ENCODE results near the gene PLA2G2C.
"Not testable (repeated sequence)": the region's sequence is repeated elsewhere in the genome, so short reads cannot be mapped to it uniquely, and the experiment has no call there.

Gene PLA2G2C

DNA sequence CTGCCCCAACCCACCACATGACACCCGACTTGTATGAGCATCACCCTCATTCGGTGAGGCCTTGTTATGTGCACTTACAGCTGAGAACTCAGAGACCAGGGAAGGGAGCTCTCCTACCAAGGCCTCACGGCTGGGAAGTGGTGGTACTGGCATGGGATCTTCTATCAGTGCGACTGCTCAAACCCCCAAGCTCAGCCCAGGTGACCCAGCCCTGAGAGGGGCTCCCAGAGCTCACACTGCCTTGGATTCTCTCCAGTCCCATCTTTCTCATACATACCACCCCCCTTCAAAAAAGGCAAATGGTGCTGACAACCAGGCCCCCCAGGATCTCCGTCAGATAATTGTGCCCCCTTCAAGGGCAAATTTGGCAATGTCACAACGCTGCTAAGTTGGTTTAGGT, 48.0 kb downstream of the PLA2G2C start:
- Histone ChIP-seq H3K4me1 (ENCODE audit: control insufficient read depth, low read depth, low read length) (no peaks in the 10 kb centered on the region), H3K79me2 (ENCODE audit: control insufficient read depth, insufficient read depth, low read length) (no peaks in the 10 kb centered on the region), H3K18ac (ENCODE audit: low read length) (no peak overlapping the region), H4K8ac (ENCODE audit: low read depth, low read length) (no peak overlapping the region), H2BK120ac (ENCODE audit: low read depth, low read length) (no peak overlapping the region), H2BK15ac (replicated peaks; ENCODE audit: low read depth) (no peak overlapping the region), H4K5ac (ENCODE audit: low read length) (no peak overlapping the region), H3K79me1 (ENCODE audit: low read length) (no peaks in the 10 kb centered on the region), H2AK5ac (ENCODE audit: low read length) (no peak overlapping the region), H3K27me3 (ENCODE audit: insufficient read depth, low read length, poor library complexity) (no peaks in the 10 kb centered on the region), H3K36me3 (ENCODE audit: control insufficient read depth, insufficient read depth, low read length) (no peaks in the 10 kb centered on the region), H3K4me3 (ENCODE audit: low read length) (no peak overlapping the region), H2BK5ac (ENCODE audit: low read length) (no peak overlapping the region), H3K9ac (ENCODE audit: low read length) (no peak overlapping the region), H3K4ac (ENCODE audit: low read depth, low read length) (no peak overlapping the region), H3K56ac (ENCODE audit: low read length) (no peak overlapping the region), H3K27ac (ENCODE audit: low read depth, low read length) (no peak overlapping the region), H3K4me2 (ENCODE audit: low read length) (no peak overlapping the region), H3K23ac (ENCODE audit: low read length) (no peak overlapping the region)
- no CpG with 5 or more reads among the region's 6 CpGs for WGBS (ENCODE audit: extremely low coverage, insufficient coverage, low lambda C conversion rate)
- DNase-seq: no peak

DNA sequence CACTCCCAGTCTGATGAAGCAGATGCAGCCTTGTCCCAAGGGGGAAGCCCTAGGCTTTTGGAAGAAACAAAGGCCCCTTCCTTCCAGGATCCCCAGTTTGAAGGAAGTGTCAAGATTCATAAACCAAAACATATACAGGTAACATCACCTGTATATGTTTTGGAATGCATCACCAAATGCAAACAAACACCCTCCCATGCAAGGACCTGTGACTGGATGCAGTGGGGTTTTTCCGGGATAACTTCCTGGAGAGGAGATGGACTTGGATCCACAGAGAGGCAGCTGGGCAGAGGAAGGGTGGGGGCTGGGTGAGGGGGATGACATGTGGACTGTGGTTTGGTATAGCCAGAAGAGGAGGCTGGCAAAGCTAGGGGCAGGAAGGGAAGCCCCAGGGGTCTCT, 48.7 kb downstream of the PLA2G2C start:
- no CpG with 5 or more reads among the region's 1 CpG for WGBS (ENCODE audit: extremely low coverage, insufficient coverage, low lambda C conversion rate)
- Histone ChIP-seq H3K79me1 (ENCODE audit: low read length) (no peaks in the 10 kb centered on the region), H2BK120ac (ENCODE audit: low read depth, low read length) (no peak overlapping the region), H2BK15ac (replicated peaks; ENCODE audit: low read depth) (no peak overlapping the region), H3K9ac (ENCODE audit: low read length) (no peak overlapping the region), H3K79me2 (ENCODE audit: control insufficient read depth, insufficient read depth, low read length) (no peaks in the 10 kb centered on the region), H3K27me3 (ENCODE audit: insufficient read depth, low read length, poor library complexity) (no peaks in the 10 kb centered on the region), H3K18ac (ENCODE audit: low read length) (no peak overlapping the region), H3K4me3 (ENCODE audit: low read length) (no peak overlapping the region), H3K27ac (ENCODE audit: low read depth, low read length) (no peak overlapping the region), H4K5ac (ENCODE audit: low read length) (no peak overlapping the region), H3K4ac (ENCODE audit: low read depth, low read length) (no peak overlapping the region), H3K36me3 (ENCODE audit: control insufficient read depth, insufficient read depth, low read length) (no peaks in the 10 kb centered on the region), H3K4me1 (ENCODE audit: control insufficient read depth, low read depth, low read length) (no peaks in the 10 kb centered on the region), H2AK5ac (ENCODE audit: low read length) (no peak overlapping the region), H2BK5ac (ENCODE audit: low read length) (no peak overlapping the region), H3K56ac (ENCODE audit: low read length) (no peak overlapping the region), H3K4me2 (ENCODE audit: low read length) (no peak overlapping the region), H3K23ac (ENCODE audit: low read length) (no peak overlapping the region), H4K8ac (ENCODE audit: low read depth, low read length) (no peak overlapping the region)
- DNase-seq: no peak

DNA sequence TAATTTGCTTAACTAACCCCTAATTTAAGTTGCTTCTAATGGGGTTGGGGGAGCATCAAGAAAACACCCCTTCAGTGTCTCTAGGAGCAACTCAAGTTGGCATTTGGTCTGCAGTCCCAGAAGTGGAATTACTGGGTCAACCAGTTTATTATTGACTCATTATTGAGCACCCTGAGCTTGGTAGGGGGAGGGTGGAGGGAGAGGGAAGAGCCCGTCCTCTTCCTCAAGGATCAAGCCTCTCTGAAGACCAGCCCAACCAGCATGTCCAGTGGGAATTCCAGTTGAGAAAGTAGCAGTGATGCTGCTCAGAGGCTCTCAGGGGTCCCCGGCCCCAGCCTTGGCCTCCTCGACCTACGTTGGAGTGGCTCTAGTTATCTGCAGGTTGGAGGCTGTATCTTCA, 49.3 kb downstream of the PLA2G2C start:
- H3K27ac ChIP-seq (ENCODE audit: low read depth, low read length): no peak overlapping the region
- no peak overlapping the region for H3K4ac ChIP-seq (ENCODE audit: low read depth, low read length)
- H3K36me3 ChIP-seq (ENCODE audit: control insufficient read depth, insufficient read depth, low read length): no peaks in the 10 kb centered on the region
- no peak overlapping the region for H4K8ac ChIP-seq (ENCODE audit: low read depth, low read length)
- H3K4me2 ChIP-seq (ENCODE audit: low read length): no peak overlapping the region
- no peak overlapping the region for H3K9ac ChIP-seq (ENCODE audit: low read length)
- no peak overlapping the region for H2BK5ac ChIP-seq (ENCODE audit: low read length)
- no peak overlapping the region for H3K18ac ChIP-seq (ENCODE audit: low read length)
- H2AK5ac ChIP-seq (ENCODE audit: low read length): no peak overlapping the region
- no peak for DNase-seq
- WGBS (ENCODE audit: extremely low coverage, insufficient coverage, low lambda C conversion rate): no CpG with 5 or more reads among the region's 4 CpGs
- H4K5ac ChIP-seq (ENCODE audit: low read length): no peak overlapping the region
- H3K4me3 ChIP-seq (ENCODE audit: low read length): no peak overlapping the region
- H2BK15ac ChIP-seq (replicated peaks; ENCODE audit: low read depth): no peak overlapping the region
- H3K4me1 ChIP-seq (ENCODE audit: control insufficient read depth, low read depth, low read length): no peaks in the 10 kb centered on the region
- no peak overlapping the region for H2BK120ac ChIP-seq (ENCODE audit: low read depth, low read length)
- no peaks in the 10 kb centered on the region for H3K79me2 ChIP-seq (ENCODE audit: control insufficient read depth, insufficient read depth, low read length)
- no peaks in the 10 kb centered on the region for H3K27me3 ChIP-seq (ENCODE audit: insufficient read depth, low read length, poor library complexity)
- no peaks in the 10 kb centered on the region for H3K79me1 ChIP-seq (ENCODE audit: low read length)
- H3K23ac ChIP-seq (ENCODE audit: low read length): no peak overlapping the region
- no peak overlapping the region for H3K56ac ChIP-seq (ENCODE audit: low read length)

GRCh38 chr1:20136249-20136648, 50.1 kb downstream of the PLA2G2C start:
- H3K18ac ChIP-seq (ENCODE audit: low read length): no peak overlapping the region
- no peak overlapping the region for H3K4ac ChIP-seq (ENCODE audit: low read depth, low read length)
- H3K27ac ChIP-seq (ENCODE audit: low read depth, low read length): no peak overlapping the region
- H3K27me3 ChIP-seq (ENCODE audit: insufficient read depth, low read length, poor library complexity): no peaks in the 10 kb centered on the region
- H3K4me1 ChIP-seq (ENCODE audit: control insufficient read depth, low read depth, low read length): no peaks in the 10 kb centered on the region
- H3K56ac ChIP-seq (ENCODE audit: low read length): no peak overlapping the region
- no peaks in the 10 kb centered on the region for H3K79me2 ChIP-seq (ENCODE audit: control insufficient read depth, insufficient read depth, low read length)
- H2AK5ac ChIP-seq (ENCODE audit: low read length): no peak overlapping the region
- DNase-seq: no peak
- H2BK15ac ChIP-seq (replicated peaks; ENCODE audit: low read depth): no peak overlapping the region
- no peaks in the 10 kb centered on the region for H3K79me1 ChIP-seq (ENCODE audit: low read length)
- H3K9ac ChIP-seq (ENCODE audit: low read length): no peak overlapping the region
- no peak overlapping the region for H3K23ac ChIP-seq (ENCODE audit: low read length)
- H3K4me3 ChIP-seq (ENCODE audit: low read length): no peak overlapping the region
- no peak overlapping the region for H2BK120ac ChIP-seq (ENCODE audit: low read depth, low read length)
- H2BK5ac ChIP-seq (ENCODE audit: low read length): no peak overlapping the region
- no peak overlapping the region for H4K8ac ChIP-seq (ENCODE audit: low read depth, low read length)
- WGBS (ENCODE audit: extremely low coverage, insufficient coverage, low lambda C conversion rate): no CpG with 5 or more reads among the region's 3 CpGs
- no peak overlapping the region for H3K4me2 ChIP-seq (ENCODE audit: low read length)
- H4K5ac ChIP-seq (ENCODE audit: low read length): no peak overlapping the region
- no peaks in the 10 kb centered on the region for H3K36me3 ChIP-seq (ENCODE audit: control insufficient read depth, insufficient read depth, low read length)

DNA sequence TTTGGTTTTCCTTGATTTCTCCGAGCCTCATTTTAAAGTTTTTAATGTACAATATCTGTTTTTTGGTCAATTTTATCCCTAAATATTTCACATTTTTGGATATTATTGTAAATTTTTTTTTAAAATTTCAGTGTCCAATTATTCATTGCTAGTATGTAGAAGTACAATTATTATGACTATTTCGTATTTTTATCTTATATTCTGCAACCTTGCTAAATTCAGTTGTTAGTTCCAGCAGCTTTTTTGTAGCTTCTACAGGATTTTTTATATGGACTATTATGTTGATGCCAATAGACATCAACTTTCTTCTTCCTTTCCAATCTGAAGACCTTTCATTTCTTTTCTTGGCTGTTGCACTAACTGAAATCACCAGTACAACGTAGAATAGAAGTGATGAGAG, 51.3 kb downstream of the PLA2G2C start:
- Histone ChIP-seq H3K23ac (ENCODE audit: low read length) (no peak overlapping the region), H4K8ac (ENCODE audit: low read depth, low read length) (no peak overlapping the region), H2BK15ac (replicated peaks; ENCODE audit: low read depth) (no peak overlapping the region), H3K4ac (ENCODE audit: low read depth, low read length) (no peak overlapping the region), H3K9ac (ENCODE audit: low read length) (no peak overlapping the region), H3K4me2 (ENCODE audit: low read length) (no peak overlapping the region), H2BK5ac (ENCODE audit: low read length) (no peak overlapping the region), H3K79me2 (ENCODE audit: control insufficient read depth, insufficient read depth, low read length) (no peaks in the 10 kb centered on the region), H3K56ac (ENCODE audit: low read length) (no peak overlapping the region), H2AK5ac (ENCODE audit: low read length) (no peak overlapping the region), H3K4me1 (ENCODE audit: control insufficient read depth, low read depth, low read length) (no peaks in the 10 kb centered on the region), H3K36me3 (ENCODE audit: control insufficient read depth, insufficient read depth, low read length) (no peaks in the 10 kb centered on the region), H3K27ac (ENCODE audit: low read depth, low read length) (no peak overlapping the region), H2BK120ac (ENCODE audit: low read depth, low read length) (no peak overlapping the region), H3K79me1 (ENCODE audit: low read length) (no peaks in the 10 kb centered on the region), H3K4me3 (ENCODE audit: low read length) (no peak overlapping the region), H4K5ac (ENCODE audit: low read length) (no peak overlapping the region), H3K27me3 (ENCODE audit: insufficient read depth, low read length, poor library complexity) (no peaks in the 10 kb centered on the region), H3K18ac (ENCODE audit: low read length) (no peak overlapping the region)
- no CpG with 5 or more reads among the region's 3 CpGs for WGBS (ENCODE audit: extremely low coverage, insufficient coverage, low lambda C conversion rate)
- DNase-seq: no peak

DNA sequence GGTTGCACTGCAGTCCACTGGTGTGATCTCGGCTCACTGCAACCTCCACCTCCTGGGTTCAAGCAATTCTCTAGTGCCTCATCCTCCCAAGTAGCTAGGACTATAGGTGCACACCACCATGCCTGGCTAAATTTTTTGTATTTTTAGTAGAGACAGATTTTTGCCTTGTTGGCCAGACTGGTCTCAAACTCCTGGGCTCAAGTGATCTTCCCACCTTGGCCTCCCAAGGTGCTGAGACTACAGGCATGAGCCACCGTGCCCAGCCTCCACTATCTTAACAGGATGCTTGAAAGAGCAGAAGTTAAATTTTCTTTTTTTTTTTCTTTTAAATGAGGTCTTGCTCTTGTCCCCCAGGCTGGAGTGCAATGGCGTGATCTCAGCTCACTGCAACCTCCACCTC, 55.8 kb downstream of the PLA2G2C start:
- not testable (repeated sequence) for H3K36me3 ChIP-seq (ENCODE audit: control insufficient read depth, insufficient read depth, low read length); H3K56ac ChIP-seq (ENCODE audit: low read length); H3K4ac ChIP-seq (ENCODE audit: low read depth, low read length); H3K9ac ChIP-seq (ENCODE audit: low read length); H3K79me2 ChIP-seq (ENCODE audit: control insufficient read depth, insufficient read depth, low read length); DNase-seq; H2BK5ac ChIP-seq (ENCODE audit: low read length); H3K4me2 ChIP-seq (ENCODE audit: low read length); H2AK5ac ChIP-seq (ENCODE audit: low read length); H3K79me1 ChIP-seq (ENCODE audit: low read length); H4K5ac ChIP-seq (ENCODE audit: low read length); H2BK120ac ChIP-seq (ENCODE audit: low read depth, low read length); H2BK15ac ChIP-seq (replicated peaks; ENCODE audit: low read depth); H3K23ac ChIP-seq (ENCODE audit: low read length); H3K4me1 ChIP-seq (ENCODE audit: control insufficient read depth, low read depth, low read length); H3K18ac ChIP-seq (ENCODE audit: low read length); H4K8ac ChIP-seq (ENCODE audit: low read depth, low read length); H3K27ac ChIP-seq (ENCODE audit: low read depth, low read length); H3K4me3 ChIP-seq (ENCODE audit: low read length); H3K27me3 ChIP-seq (ENCODE audit: insufficient read depth, low read length, poor library complexity)
- no CpG with 5 or more reads among the region's 3 CpGs for WGBS (ENCODE audit: extremely low coverage, insufficient coverage, low lambda C conversion rate)

Data from mesendoderm (in vitro differentiated cells).